ENCODE measurements around the gene ANGPT4.

The ANGPT4 gene

GRCh38 chr20:909641-910040 lies 6.5 kb downstream of the ANGPT4 start:
- no peak for TF ChIP-seq EZH2 (IDR thresholded peaks at IDR 0.05; ENCODE audit: borderline replicate concordance, low read depth, low read length, severe bottlenecking)
- TF ChIP-seq, protein P1, sequence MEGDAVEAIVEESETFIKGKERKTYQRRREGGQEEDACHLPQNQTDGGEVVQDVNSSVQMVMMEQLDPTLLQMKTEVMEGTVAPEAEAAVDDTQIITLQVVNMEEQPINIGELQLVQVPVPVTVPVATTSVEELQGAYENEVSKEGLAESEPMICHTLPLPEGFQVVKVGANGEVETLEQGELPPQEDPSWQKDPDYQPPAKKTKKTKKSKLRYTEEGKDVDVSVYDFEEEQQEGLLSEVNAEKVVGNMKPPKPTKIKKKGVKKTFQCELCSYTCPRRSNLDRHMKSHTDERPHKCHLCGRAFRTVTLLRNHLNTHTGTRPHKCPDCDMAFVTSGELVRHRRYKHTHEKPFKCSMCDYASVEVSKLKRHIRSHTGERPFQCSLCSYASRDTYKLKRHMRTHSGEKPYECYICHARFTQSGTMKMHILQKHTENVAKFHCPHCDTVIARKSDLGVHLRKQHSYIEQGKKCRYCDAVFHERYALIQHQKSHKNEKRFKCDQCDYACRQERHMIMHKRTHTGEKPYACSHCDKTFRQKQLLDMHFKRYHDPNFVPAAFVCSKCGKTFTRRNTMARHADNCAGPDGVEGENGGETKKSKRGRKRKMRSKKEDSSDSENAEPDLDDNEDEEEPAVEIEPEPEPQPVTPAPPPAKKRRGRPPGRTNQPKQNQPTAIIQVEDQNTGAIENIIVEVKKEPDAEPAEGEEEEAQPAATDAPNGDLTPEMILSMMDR (IDR thresholded peaks at IDR 0.05; ENCODE audit: borderline replicate concordance, extremely low read depth, low read length, poor library complexity, severe bottlenecking) = no peak
- Histone ChIP-seq H3K9ac (ENCODE audit: low read depth, low read length) (no peak overlapping the region), H3K4me2 (ENCODE audit: insufficient read depth, low read length) (no peak overlapping the region), H3K27ac (ENCODE audit: low read length) (no peak overlapping the region), H3K9me3 (ENCODE audit: insufficient read depth, low read length, severe bottlenecking) (no peaks in the 10 kb centered on the region), H3K27me3 (ENCODE audit: insufficient read depth, low read length, poor library complexity) (peaks cover 13% of the 10 kb centered on the region), H3K4me1 (ENCODE audit: insufficient read depth, low read length) (no peaks in the 10 kb centered on the region), H3K36me3 (ENCODE audit: insufficient read depth, low read length) (no peaks in the 10 kb centered on the region), H2AFZ (ENCODE audit: low read depth, low read length) (no peak overlapping the region), H4K20me1 (ENCODE audit: insufficient read depth, low read length) (peaks cover 4% of the 10 kb centered on the region), H3K4me3 (ENCODE audit: low read depth in 1 of 2, low read length in 2 of 2) (no peak overlapping the region), H3K79me2 (ENCODE audit: insufficient read depth, low read length) (no peaks in the 10 kb centered on the region)
- ATAC-seq (ENCODE audit: insufficient read depth, low read depth) (no peak), DNase-seq (no peak)

DNA sequence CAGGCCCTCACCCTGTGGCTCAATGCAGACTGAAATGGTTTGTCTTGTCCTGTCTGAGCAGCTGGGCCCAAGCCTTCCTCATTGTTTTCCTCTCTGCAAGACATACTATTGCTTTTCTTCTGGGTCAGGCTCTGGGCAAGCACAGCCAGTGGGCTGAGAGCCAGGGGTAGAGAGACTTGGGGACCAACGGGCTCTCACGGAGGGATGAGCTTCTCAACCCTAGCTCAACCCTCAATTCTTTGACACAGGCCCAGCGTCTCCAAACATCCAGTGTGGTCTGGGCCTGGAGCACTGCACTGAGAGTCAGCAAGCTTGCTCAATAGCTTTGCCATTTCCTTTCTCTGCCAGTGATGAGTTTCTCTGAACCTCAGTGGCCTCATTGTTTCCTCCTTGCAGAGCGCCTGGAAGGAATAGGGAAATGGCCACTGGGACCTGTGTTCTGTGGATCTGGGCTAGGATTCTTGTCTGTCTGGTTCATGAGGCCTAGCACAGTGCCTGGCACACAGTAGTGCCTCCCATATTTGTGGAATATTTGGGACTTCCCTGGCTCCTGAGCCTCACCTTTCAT lies 9.3 kb downstream of the ANGPT4 start:
- Histone ChIP-seq H3K4me3 (ENCODE audit: low read depth in 1 of 2, low read length in 2 of 2) (no peak overlapping the region), H3K27me3 (ENCODE audit: insufficient read depth, low read length, poor library complexity) (peaks cover 3% of the 10 kb centered on the region), H3K9ac (ENCODE audit: low read depth, low read length) (no peak overlapping the region), H3K9me3 (ENCODE audit: insufficient read depth, low read length, severe bottlenecking) (no peaks in the 10 kb centered on the region), H3K27ac (ENCODE audit: low read length) (no peak overlapping the region), H3K4me2 (ENCODE audit: insufficient read depth, low read length) (no peak overlapping the region), H3K4me1 (ENCODE audit: insufficient read depth, low read length) (no peaks in the 10 kb centered on the region), H2AFZ (ENCODE audit: low read depth, low read length) (no peak overlapping the region), H3K79me2 (ENCODE audit: insufficient read depth, low read length) (no peaks in the 10 kb centered on the region), H4K20me1 (ENCODE audit: insufficient read depth, low read length) (no peaks in the 10 kb centered on the region; the same call in 1 of the 2 replicates), H3K36me3 (ENCODE audit: insufficient read depth, low read length) (no peaks in the 10 kb centered on the region)
- DNase-seq = no peak
- TF ChIP-seq EZH2 (IDR thresholded peaks at IDR 0.05; ENCODE audit: borderline replicate concordance, low read depth, low read length, severe bottlenecking) = no peak
- TF ChIP-seq, protein P1 (IDR thresholded peaks at IDR 0.05; ENCODE audit: borderline replicate concordance, extremely low read depth, low read length, poor library complexity, severe bottlenecking) = no peak
- ATAC-seq (ENCODE audit: insufficient read depth, low read depth) = no peak

DNA sequence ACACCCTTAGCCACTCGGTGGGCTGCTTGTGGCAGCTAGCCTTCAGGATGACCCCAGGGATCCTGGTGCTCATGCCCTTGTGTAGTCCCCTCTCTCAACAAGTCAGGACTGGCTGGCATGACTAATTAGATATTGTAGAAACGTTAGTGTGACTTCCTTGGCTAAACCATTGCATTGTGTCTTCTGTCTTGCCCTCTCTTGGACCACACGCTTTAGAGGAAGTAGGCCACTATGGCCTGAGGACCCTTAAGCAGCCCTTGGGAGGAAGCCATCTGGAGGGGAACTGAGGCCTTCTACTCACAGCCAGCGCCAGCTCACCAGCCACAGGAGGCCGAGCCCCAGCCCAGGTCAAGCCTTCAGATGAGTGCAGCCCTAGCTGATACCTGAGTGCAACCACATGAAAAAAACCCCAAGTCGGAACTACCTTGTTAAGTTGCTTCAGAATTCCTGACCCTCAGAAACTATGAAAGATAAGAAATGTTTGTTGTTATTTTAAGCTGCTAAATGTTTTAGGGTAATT lies 10.1 kb downstream of the ANGPT4 start:
- H3K36me3 ChIP-seq (ENCODE audit: insufficient read depth, low read length) = no peaks in the 10 kb centered on the region
- no peaks in the 10 kb centered on the region; the same call in 1 of the 2 replicates for H4K20me1 ChIP-seq (ENCODE audit: insufficient read depth, low read length)
- H3K27ac ChIP-seq (ENCODE audit: low read length) = no peak overlapping the region
- no peaks in the 10 kb centered on the region for H3K9me3 ChIP-seq (ENCODE audit: insufficient read depth, low read length, severe bottlenecking)
- TF ChIP-seq, protein P1 (IDR thresholded peaks at IDR 0.05; ENCODE audit: borderline replicate concordance, extremely low read depth, low read length, poor library complexity, severe bottlenecking) = no peak
- no peak for TF ChIP-seq EZH2 (IDR thresholded peaks at IDR 0.05; ENCODE audit: borderline replicate concordance, low read depth, low read length, severe bottlenecking)
- H3K27me3 ChIP-seq (ENCODE audit: insufficient read depth, low read length, poor library complexity) = no peaks in the 10 kb centered on the region
- no peaks in the 10 kb centered on the region for H3K79me2 ChIP-seq (ENCODE audit: insufficient read depth, low read length)
- H2AFZ ChIP-seq (ENCODE audit: low read depth, low read length) = no peak overlapping the region
- H3K4me1 ChIP-seq (ENCODE audit: insufficient read depth, low read length) = no peaks in the 10 kb centered on the region
- no peak overlapping the region for H3K4me3 ChIP-seq (ENCODE audit: low read depth in 1 of 2, low read length in 2 of 2)
- ATAC-seq (ENCODE audit: insufficient read depth, low read depth) = no peak
- no peak for DNase-seq
- H3K4me2 ChIP-seq (ENCODE audit: insufficient read depth, low read length) = no peak overlapping the region
- no peak overlapping the region for H3K9ac ChIP-seq (ENCODE audit: low read depth, low read length)
